MCF 10A (cell line): ENCODE results near the gene ANKRD23. TPM values are rescaled to one million over a fixed set of nuclear protein-coding genes. Genes with fewer than 3 reads are reported as not detected.

Source experiments
- BruUV-seq: library from RNA; stranded (reverse); fragments of 400-500 nt; replicated peaks from 2 replicates; lab custom pipeline; 2021; lab: Mats Ljungman, UMichigan
- CTCF ChIA-PET: fragments of 300-600 bp; sonication (Branson Sonifier 250); formaldehyde crosslinking; extraction: SDS; loops from one replicate; lab custom pipeline; 2021; ENCODE audit warnings: antibody characterized with exemption, inconsistent platforms; lab: Yijun Ruan, JAX
- POLR2A ChIA-PET: fragments of 300-600, 350-650 bp; sonication (Branson Sonifier 250); formaldehyde crosslinking; extraction: SDS; loops from one replicate; lab custom pipeline; 2020; ENCODE audit warnings: antibody characterized with exemption, inconsistent platforms; lab: Yijun Ruan, JAX
- DNase-seq: peaks from one replicate; pipeline ENCODE4 v3.0.0-alpha.2; 2018; ENCODE audit not compliant: unreplicated experiment
- H3K27ac Mint-ChIP-seq: one replicate; pipeline ENCODE4 v1.8.0; 2022; ENCODE audit warnings: mild to moderate bottlenecking, low read depth, mixed read lengths; ENCODE audit not compliant: unreplicated experiment
- H3K27me3 Mint-ChIP-seq: one replicate; pipeline ENCODE4 v1.8.0; 2022; ENCODE audit warnings: mixed read lengths; ENCODE audit not compliant: insufficient read depth, unreplicated experiment
- H3K36me3 Mint-ChIP-seq: one replicate; pipeline ENCODE4 v1.8.0; 2022; ENCODE audit warnings: mild to moderate bottlenecking, moderate library complexity, mixed read lengths; ENCODE audit not compliant: insufficient read depth, unreplicated experiment
- H3K4me1 Mint-ChIP-seq: one replicate; pipeline ENCODE4 v1.8.0; 2022; ENCODE audit warnings: mixed read lengths; ENCODE audit not compliant: insufficient read depth, unreplicated experiment
- H3K4me3 Mint-ChIP-seq: one replicate; pipeline ENCODE4 v1.8.0; 2022; ENCODE audit warnings: mild to moderate bottlenecking, moderate library complexity, mixed read lengths; ENCODE audit not compliant: unreplicated experiment
- H3K9me3 Mint-ChIP-seq: one replicate; pipeline ENCODE4 v1.8.0; 2022; ENCODE audit warnings: mixed read lengths; ENCODE audit not compliant: unreplicated experiment
- intact Hi-C: fragments of 100-400 bp; cut with micrococcal nuclease; formaldehyde crosslinking; loops from 2 replicates; pipeline ENCODE4 v1.14.1; 2022
- total RNA-seq: library from RNA; stranded (reverse); gene quantifications from 2 replicates; pipeline ENCODE4 v1.2.3, GENCODE V29; 2022
- TF ChIP-seq, protein P1 (sequence below): fragments of 200-600 bp; IDR thresholded peaks from one replicate; pipeline ENCODE4 v1.8.0; 2022; ENCODE audit warnings: antibody characterized with exemption, mild to moderate bottlenecking; ENCODE audit not compliant: unreplicated experiment

The ANKRD23 gene
- total RNA-seq, 1 experiment from 2014 or later: 3.4 TPM

DNA sequence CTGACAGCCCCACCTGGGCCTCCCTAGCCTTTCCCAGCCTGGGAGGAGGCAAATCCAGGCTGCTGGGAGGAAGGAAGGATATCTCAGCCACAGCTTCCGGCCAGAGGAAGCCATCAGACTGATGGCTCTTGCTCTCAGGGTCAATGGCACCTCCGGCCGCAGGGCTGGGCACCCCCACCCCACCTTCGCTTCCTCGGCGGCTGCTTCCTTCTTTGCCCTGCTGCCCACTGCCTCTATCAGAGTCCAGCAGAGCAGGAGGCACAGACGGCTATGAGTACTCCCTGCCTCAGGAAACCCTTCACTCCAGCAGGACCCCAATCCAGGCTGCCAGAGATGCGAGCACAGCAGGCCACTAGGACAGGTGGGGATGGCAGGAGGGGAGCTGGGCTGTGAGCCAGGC is 22.8 kb upstream of the ANKRD23 start:
- Mint-ChIP-seq H3K9me3 (no peaks in the 10 kb centered on the region), H3K27ac (no peak overlapping the region), H3K4me3 (peak overlapping the region; percentile 78), H3K27me3 (no peaks in the 10 kb centered on the region), H3K4me1 (peaks cover 5% of the 10 kb centered on the region), H3K36me3 (peaks cover 18% of the 10 kb centered on the region)
- no peak for DNase-seq
- ChIA-PET POLR2A (interaction anchor here (4.6 kb wide), 1 partner anchor 9 kb away, joined by 53 read pairs; the partner anchor contains the start of gene ANKRD39), CTCF (interaction anchor here (0.5 to 5.8 kb wide), 5 partner anchors 9 to 210 kb away, joined by 3 to 30 read pairs (median 5); partner anchors contain the start of gene ANKRD39)
- intact Hi-C loops: no loop called here
- TF ChIP-seq, protein P1, sequence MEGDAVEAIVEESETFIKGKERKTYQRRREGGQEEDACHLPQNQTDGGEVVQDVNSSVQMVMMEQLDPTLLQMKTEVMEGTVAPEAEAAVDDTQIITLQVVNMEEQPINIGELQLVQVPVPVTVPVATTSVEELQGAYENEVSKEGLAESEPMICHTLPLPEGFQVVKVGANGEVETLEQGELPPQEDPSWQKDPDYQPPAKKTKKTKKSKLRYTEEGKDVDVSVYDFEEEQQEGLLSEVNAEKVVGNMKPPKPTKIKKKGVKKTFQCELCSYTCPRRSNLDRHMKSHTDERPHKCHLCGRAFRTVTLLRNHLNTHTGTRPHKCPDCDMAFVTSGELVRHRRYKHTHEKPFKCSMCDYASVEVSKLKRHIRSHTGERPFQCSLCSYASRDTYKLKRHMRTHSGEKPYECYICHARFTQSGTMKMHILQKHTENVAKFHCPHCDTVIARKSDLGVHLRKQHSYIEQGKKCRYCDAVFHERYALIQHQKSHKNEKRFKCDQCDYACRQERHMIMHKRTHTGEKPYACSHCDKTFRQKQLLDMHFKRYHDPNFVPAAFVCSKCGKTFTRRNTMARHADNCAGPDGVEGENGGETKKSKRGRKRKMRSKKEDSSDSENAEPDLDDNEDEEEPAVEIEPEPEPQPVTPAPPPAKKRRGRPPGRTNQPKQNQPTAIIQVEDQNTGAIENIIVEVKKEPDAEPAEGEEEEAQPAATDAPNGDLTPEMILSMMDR: no peak
- BruUV-seq: no TSS peak

DNA sequence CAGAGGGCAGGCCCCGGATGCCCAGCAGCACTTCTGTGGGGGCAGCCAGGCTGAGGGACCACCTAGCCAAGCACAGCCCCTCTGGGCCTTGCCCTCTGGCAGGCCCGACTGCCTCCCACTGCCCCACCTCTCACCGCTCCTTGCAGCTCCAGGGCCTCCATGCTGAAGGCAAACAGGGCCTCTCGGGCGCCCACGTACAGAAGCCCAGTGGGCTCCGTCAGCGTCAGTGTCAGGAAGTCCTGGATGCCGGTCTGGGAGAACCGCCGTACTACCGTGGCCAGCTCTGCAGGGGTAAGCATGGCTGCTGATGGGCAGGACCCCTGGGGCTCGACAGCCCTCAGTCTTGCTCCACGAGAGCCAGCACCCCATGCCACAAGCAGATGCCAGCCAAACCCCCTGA is 22.3 kb upstream of the ANKRD23 start:
- H3K4me3 Mint-ChIP-seq: no peak overlapping the region
- H3K9me3 Mint-ChIP-seq: no peaks in the 10 kb centered on the region
- H3K36me3 Mint-ChIP-seq: peaks cover 22% of the 10 kb centered on the region
- TF ChIP-seq, protein P1: no peak
- no TSS peak for BruUV-seq
- no peak for DNase-seq
- intact Hi-C loops: no loop called here
- ChIA-PET POLR2A (interaction anchor here (4.6 kb wide), 1 partner anchor 9 kb away, joined by 53 read pairs; the partner anchor contains the start of gene ANKRD39), CTCF (interaction anchor here (0.9 to 5.8 kb wide), 3 partner anchors 8 to 84 kb away, joined by 5 to 30 read pairs (median 5); partner anchors contain the start of gene ANKRD39)
- H3K4me1 Mint-ChIP-seq: peaks cover 5% of the 10 kb centered on the region
- H3K27me3 Mint-ChIP-seq: no peaks in the 10 kb centered on the region
- H3K27ac Mint-ChIP-seq: no peak overlapping the region

DNA sequence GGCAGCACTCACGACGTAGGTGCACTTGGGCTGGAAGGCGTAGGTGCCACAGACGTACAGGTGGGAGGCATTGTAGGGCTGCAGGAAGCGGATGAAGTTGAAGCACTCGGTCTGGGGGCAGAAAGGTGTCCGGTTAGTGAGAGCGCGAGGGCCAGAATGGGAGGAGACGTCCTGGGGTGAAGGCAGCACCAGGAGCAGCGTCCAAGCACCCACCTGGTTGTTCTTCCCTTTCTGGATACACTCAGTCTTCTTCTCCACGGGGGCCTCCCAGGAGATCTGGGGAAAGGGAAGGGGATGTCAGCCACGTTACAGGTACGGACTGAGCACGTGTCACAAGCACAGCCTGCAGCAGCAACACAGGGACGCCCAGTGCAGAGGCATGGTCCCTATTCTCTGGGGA is 21.8 kb upstream of the ANKRD23 start:
- intact Hi-C loops: no loop called here
- Mint-ChIP-seq H3K27me3 (no peaks in the 10 kb centered on the region), H3K4me3 (no peak overlapping the region), H3K9me3 (no peaks in the 10 kb centered on the region), H3K36me3 (peaks cover 22% of the 10 kb centered on the region), H3K27ac (no peak overlapping the region), H3K4me1 (peaks cover 5% of the 10 kb centered on the region)
- ChIA-PET POLR2A (interaction anchor here (4.6 kb wide), 1 partner anchor 8 kb away, joined by 53 read pairs; the partner anchor contains the start of gene ANKRD39), CTCF (interaction anchor here (1.1 kb wide), 1 partner anchor 62 kb away, joined by 5 read pairs; no protein-coding TSS in a partner anchor)
- no peak for DNase-seq
- BruUV-seq: no TSS peak
- TF ChIP-seq, protein P1: no peak

DNA sequence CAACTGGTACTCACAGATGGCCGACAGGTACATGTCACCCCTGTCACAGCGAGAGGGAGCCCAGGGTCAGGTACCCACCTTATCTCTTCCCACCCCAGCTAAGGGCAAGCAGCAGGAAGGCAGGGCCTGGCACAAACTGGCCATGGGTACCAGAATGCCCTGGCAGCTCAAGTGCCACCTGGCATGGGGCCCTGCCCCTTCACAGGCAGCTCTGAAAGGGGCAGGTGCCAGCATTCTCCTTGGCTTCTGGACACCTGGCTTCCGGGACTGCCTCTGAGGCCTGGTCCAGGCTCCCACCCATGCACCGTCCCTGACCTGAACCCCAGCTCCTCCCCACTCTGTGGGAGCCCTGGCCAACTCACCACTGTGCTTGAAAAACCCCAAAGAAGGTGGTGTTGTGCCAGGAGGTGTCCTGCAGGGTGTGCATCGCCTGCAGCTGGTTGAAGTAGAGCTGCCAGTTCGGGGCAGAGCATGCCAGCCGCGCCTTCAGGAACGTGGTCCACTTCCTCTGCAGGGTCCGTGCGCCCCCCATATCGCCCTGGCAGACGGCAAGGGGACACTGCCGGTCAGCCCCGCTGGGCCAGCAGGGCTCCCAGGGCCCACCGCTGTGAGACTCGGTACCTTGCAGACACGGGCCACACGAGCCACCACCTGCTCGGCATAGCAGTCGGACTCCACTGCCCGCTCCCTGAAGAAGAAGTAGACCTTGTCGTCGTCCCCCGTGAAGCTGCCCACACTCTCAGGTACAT is 20.7 kb upstream of the ANKRD23 start:
- intact Hi-C loops: no loop called here
- POLR2A ChIA-PET: interaction anchor here (0.6 to 0.7 kb wide), 2 partner anchors 86 to 226 kb away, joined by 3 read pairs; partner anchors contain the start of gene KANSL3
- CTCF ChIA-PET: interaction anchor here (0.7 to 1.3 kb wide), 8 partner anchors 8 to 95 kb away, joined by 3 to 11 read pairs (median 3); no protein-coding TSS in a partner anchor

More for the DNA sequence above, 20.7 kb upstream of the ANKRD23 start:
- Mint-ChIP-seq H3K36me3 (peaks cover 22% of the 10 kb centered on the region), H3K9me3 (no peaks in the 10 kb centered on the region), H3K27ac (no peak overlapping the region), H3K27me3 (no peaks in the 10 kb centered on the region), H3K4me3 (no peak overlapping the region), H3K4me1 (peaks cover 5% of the 10 kb centered on the region)
- BruUV-seq: no TSS peak
- TF ChIP-seq, protein P1: no peak
- no peak for DNase-seq
